Testis (tissue), 3 donors: Measurements from ENCODE around the gene OR2AP1. TPM values are rescaled to one million over a fixed set of nuclear protein-coding genes. Genes with fewer than 3 reads are reported as not detected.

Source experiments
- DNase-seq: peaks from one replicate; pipeline ENCODE4 v3.0.0-alpha.2; 2019
- H3K27ac ChIP-seq, 2 donors: fragments of 200-600 bp; sonication (generic); one replicate each; pipeline ENCODE4 v1.5.1; 2019
- H3K27me3 ChIP-seq: fragments of 200-600 bp; sonication (generic); one replicate; pipeline ENCODE4 v1.5.1; 2019
- H3K36me3 ChIP-seq: fragments of 200-600 bp; sonication (generic); one replicate; pipeline ENCODE4 v1.5.1; 2017; ENCODE audit warnings: low read depth; ENCODE audit errors: missing control alignments
- H3K4me1 ChIP-seq: fragments of 200-600 bp; sonication (generic); one replicate; pipeline ENCODE4 v1.5.1; 2019
- H3K4me3 ChIP-seq, 2 donors: fragments of 200-600 bp; sonication (generic); one replicate each; pipeline ENCODE4 v1.5.1; 2017 to 2019
- H3K9me3 ChIP-seq: fragments of 200-600 bp; sonication (generic); one replicate; pipeline ENCODE4 v1.5.1; 2017
- CTCF ChIP-seq, 3 experiments: fragments of 450-650 bp in 2 of 3; fragments of 200-600 bp in 1 of 3; sonication (generic) in 1 of 3; IDR thresholded peaks; one replicate each; pipeline ENCODE4 v1.5.1; 2016 to 2019; ENCODE audit warnings: antibody characterized with exemption in 3 of 3, mild to moderate bottlenecking in 2 of 3, moderate library complexity in 1 of 3
- POLR2A ChIP-seq: fragments of 450-650 bp; IDR thresholded peaks from one replicate; pipeline ENCODE4 v1.6.1; 2017; ENCODE audit warnings: antibody characterized with exemption, mild to moderate bottlenecking, moderate library complexity
- WGBS, 2 donors: methylation state at CpG; one replicate each; pipeline ENCODE4 v1.1.5; 2018; 5-methylcytosine and 5-hydroxymethylcytosine counted together
- intact Hi-C: fragments of 100-400 bp; cut with DNase I; formaldehyde crosslinking; loops from one replicate; pipeline ENCODE4 v1.15.1; 2023; ENCODE audit warnings: low total_unique reads
- polyA plus RNA-seq: library from polyadenylated mRNA; stranded (reverse); fragments of 350-450 nt; fragmentation: Illumina TruSeq; extraction: RNeasy Lipid Tissue Mini Kit (QIAGEN cat#74804); gene quantifications from one replicate; pipeline ENCODE4 v1.2.3, GENCODE V29; 2014; ENCODE audit warnings: low read depth, low replicate concordance; ENCODE audit not compliant: insufficient read depth
- total RNA-seq, 2 donors: library from RNA; depleted of rRNA; stranded (reverse); fragments of >200 nt; gene quantifications; one replicate each; pipeline ENCODE4 v1.2.3, GENCODE V29; 2016

OR2AP1 gene
- total and polyA plus RNA-seq, 3 donors from 2014 or later = not detected

- no peaks in the 10 kb centered on the region for H3K9me3 ChIP-seq
- H3K4me1 ChIP-seq = no peaks in the 10 kb centered on the region
- intact Hi-C loops = loop anchor here (10.0 kb wide), 1 partner anchor 418 kb away; no protein-coding TSS in a partner anchor
- H3K36me3 ChIP-seq = no peaks in the 10 kb centered on the region
- no peak for DNase-seq
- WGBS, 2 donors = 80 to 84% methylated on average over 2 of the region's 2 CpGs
- no peak for TF ChIP-seq CTCF (IDR thresholded peaks at IDR 0.05)
- no peak for TF ChIP-seq POLR2A
- H3K27ac ChIP-seq = no peak overlapping the region
- H3K4me3 ChIP-seq = no peak overlapping the region
- H3K27me3 ChIP-seq = no peaks in the 10 kb centered on the region
Observed at GRCh38 chr12:55612646-55613045, 40.4 kb downstream of the OR2AP1 start.

GRCh38 chr12:55614764-55615163 lies 42.5 kb downstream of the OR2AP1 start:
- WGBS, 2 donors = 92% methylated on average over 1 of the region's 1 CpG

GRCh38 chr12:55619354-55620138 lies 47.3 kb downstream of the OR2AP1 start:
- H3K4me1 ChIP-seq = no peaks in the 10 kb centered on the region
- intact Hi-C loops = loop anchor here (10.0 kb wide), 1 partner anchor 425 kb away; no protein-coding TSS in a partner anchor
- peak; percentile 63 for DNase-seq
- 7 to 10% methylated on average over 6 of the region's 6 CpGs for WGBS, 2 donors
- H3K27me3 ChIP-seq = no peaks in the 10 kb centered on the region
- TF ChIP-seq CTCF (IDR thresholded peaks at IDR 0.05) (peak; percentile 90 to 93 (median 90)), POLR2A (no peak)
- no peak overlapping the region for H3K27ac ChIP-seq
- H3K36me3 ChIP-seq = no peaks in the 10 kb centered on the region
- no peak overlapping the region for H3K4me3 ChIP-seq
- no peaks in the 10 kb centered on the region for H3K9me3 ChIP-seq

More at GRCh38 chr12:55614764-55615163, 42.5 kb downstream of the OR2AP1 start:
- H3K4me1 ChIP-seq = no peaks in the 10 kb centered on the region
- no peaks in the 10 kb centered on the region for H3K36me3 ChIP-seq
- H3K27me3 ChIP-seq = no peaks in the 10 kb centered on the region
- no peak for DNase-seq
- H3K9me3 ChIP-seq = no peaks in the 10 kb centered on the region
- intact Hi-C loops = loop anchor here (10.0 kb wide), 1 partner anchor 420 kb away; no protein-coding TSS in a partner anchor
- TF ChIP-seq POLR2A (no peak), CTCF (IDR thresholded peaks at IDR 0.05) (no peak)
- H3K27ac ChIP-seq = no peak overlapping the region
- no peak overlapping the region for H3K4me3 ChIP-seq

GRCh38 chr12:55624056-55624455 lies 51.8 kb downstream of the OR2AP1 start:
- Histone ChIP-seq H3K9me3 (no peaks in the 10 kb centered on the region), H3K36me3 (no peaks in the 10 kb centered on the region), H3K27ac (no peak overlapping the region), H3K27me3 (no peaks in the 10 kb centered on the region), H3K4me1 (no peaks in the 10 kb centered on the region), H3K4me3 (no peak overlapping the region)
- no peak for DNase-seq
- TF ChIP-seq POLR2A = no peak
- no peak for TF ChIP-seq CTCF (IDR thresholded peaks at IDR 0.05)
- intact Hi-C loops = no loop called here

Other genes with a start within 250 kb of the OR2AP1 start
- under 1 TPM in 1 of 2 donors, not detected in 1; 0.55 TPM for gene OR6C3, start 241.7 kb upstream of the OR2AP1 start, total RNA-seq
- gene OR6C3, start 241.7 kb upstream of the OR2AP1 start, polyA plus RNA-seq = not detected
- gene OR6C75, start 209.5 kb upstream of the OR2AP1 start, total RNA-seq = under 1 TPM; 0.12 to 0.87 TPM
- gene OR6C75, start 209.5 kb upstream of the OR2AP1 start, polyA plus RNA-seq = not detected
- gene OR6C65, start 171.9 kb upstream of the OR2AP1 start, total RNA-seq = not detected
- gene OR6C65, start 171.9 kb upstream of the OR2AP1 start, polyA plus RNA-seq = not detected
- gene OR6C76, start 146.2 kb upstream of the OR2AP1 start, total RNA-seq = not detected
- gene OR6C76, start 146.2 kb upstream of the OR2AP1 start, polyA plus RNA-seq = not detected
- gene OR6C2, start 128.4 kb upstream of the OR2AP1 start, total RNA-seq = under 1 TPM in 1 of 2 donors, not detected in 1; 0.12 TPM
- gene OR6C2, start 128.4 kb upstream of the OR2AP1 start, polyA plus RNA-seq = not detected
- gene OR6C70, start 102.3 kb upstream of the OR2AP1 start, total RNA-seq = not detected
- not detected for gene OR6C70, start 102.3 kb upstream of the OR2AP1 start, polyA plus RNA-seq
- gene OR6C68, start 80.1 kb upstream of the OR2AP1 start, total RNA-seq = not detected
- not detected for gene OR6C68, start 80.1 kb upstream of the OR2AP1 start, polyA plus RNA-seq
- not detected for gene OR6C4, start 22.9 kb upstream of the OR2AP1 start, total RNA-seq
- not detected for gene OR6C4, start 22.9 kb upstream of the OR2AP1 start, polyA plus RNA-seq
- gene OR10P1, start 64.4 kb downstream of the OR2AP1 start, total RNA-seq = not detected
- not detected for gene OR10P1, start 64.4 kb downstream of the OR2AP1 start, polyA plus RNA-seq
- gene ITGA7, start 135.4 kb downstream of the OR2AP1 start, total RNA-seq = 10 to 100 TPM; 26.4 to 30.6 TPM
- 43.3 TPM for gene ITGA7, start 135.4 kb downstream of the OR2AP1 start, polyA plus RNA-seq
- gene BLOC1S1, start 143.6 kb downstream of the OR2AP1 start, total RNA-seq = 100 to 1,000 TPM; 110 to 145 TPM
- gene BLOC1S1, start 143.6 kb downstream of the OR2AP1 start, polyA plus RNA-seq = 108 TPM
- gene RDH5, start 147.9 kb downstream of the OR2AP1 start, total RNA-seq = 10 to 100 TPM; 15.1 to 18.0 TPM
- gene RDH5, start 147.9 kb downstream of the OR2AP1 start, polyA plus RNA-seq = 9.8 TPM
- 100 to 1,000 TPM; 600 to 668 TPM for gene CD63, start 156.5 kb downstream of the OR2AP1 start, total RNA-seq
- gene CD63, start 156.5 kb downstream of the OR2AP1 start, polyA plus RNA-seq = 655 TPM
- 1 to 10 TPM; 3.1 to 3.3 TPM for gene GDF11, start 170.7 kb downstream of the OR2AP1 start, total RNA-seq
- 3.0 TPM for gene GDF11, start 170.7 kb downstream of the OR2AP1 start, polyA plus RNA-seq
- gene SARNP, start 245.3 kb downstream of the OR2AP1 start, total RNA-seq = 10 to 100 TPM; 88.3 to 96.3 TPM
- gene SARNP, start 245.3 kb downstream of the OR2AP1 start, polyA plus RNA-seq = 99.2 TPM
- gene ORMDL2, start 245.6 kb downstream of the OR2AP1 start, total RNA-seq = 10 to 100 TPM; 16.2 to 18.6 TPM
- 82.4 TPM for gene ORMDL2, start 245.6 kb downstream of the OR2AP1 start, polyA plus RNA-seq